Activated CD4-positive, alpha-beta T cell treated with anti-CD3 and anti-CD28 coated beads, Interleukin-2, amount 10 ng/mL, durations not matched to agents 7 days and 5 days (primary cell): Measurements from ENCODE around the gene ADH1C. TPM values are rescaled to one million over a fixed set of nuclear protein-coding genes. Genes with fewer than 3 reads are reported as not detected.
"Not testable (repeated sequence)": the region's sequence is repeated elsewhere in the genome, so short reads cannot be mapped to it uniquely, and the experiment has no call there.

Experiments
- CTCF ChIA-PET: fragments of 350-600 bp; sonication (Branson Sonifier 250); formaldehyde crosslinking; loops from one replicate; lab custom pipeline; 2021; ENCODE audit warnings: antibody characterized with exemption; lab: Charles Lee
- POLR2A ChIA-PET: fragments of 350-600 bp; sonication (Branson Sonifier 250); formaldehyde crosslinking; loops from one replicate; lab custom pipeline; 2021; ENCODE audit warnings: antibody characterized with exemption; lab: Charles Lee
- DNase-seq: peaks from one replicate; pipeline ENCODE4 v3.0.0-alpha.2; 2020
- H3K27ac Mint-ChIP-seq: one replicate; pipeline ENCODE4 v1.8.0; 2021; ENCODE audit warnings: mild to moderate bottlenecking, moderate library complexity, mixed read lengths
- H3K27me3 Mint-ChIP-seq: one replicate; pipeline ENCODE4 v1.8.0; 2021; ENCODE audit warnings: mixed read lengths
- H3K36me3 Mint-ChIP-seq: one replicate; pipeline ENCODE4 v1.8.0; 2021; ENCODE audit warnings: low read depth, mixed read lengths
- H3K4me1 Mint-ChIP-seq: one replicate; pipeline ENCODE4 v1.8.0; 2021; ENCODE audit warnings: mixed read lengths
- H3K4me3 Mint-ChIP-seq: one replicate; pipeline ENCODE4 v1.8.0; 2021; ENCODE audit warnings: mild to moderate bottlenecking, moderate library complexity, mixed read lengths
- H3K9me3 Mint-ChIP-seq: one replicate; pipeline ENCODE4 v1.8.0; 2021; ENCODE audit warnings: mixed read lengths
- total RNA-seq, 2 experiments: library from RNA; stranded (reverse); gene quantifications; one replicate each; pipeline ENCODE4 v1.2.3, GENCODE V29; 2021

ADH1C gene
- total RNA-seq, 2 experiments from 2014 or later, result not detected

GRCh38 chr4:99378876-99379275 is 26.3 kb upstream of the ADH1C start:
- Mint-ChIP-seq H3K4me1 (no peaks in the 10 kb centered on the region), H3K9me3 (peaks cover 4% of the 10 kb centered on the region), H3K36me3 (no peaks in the 10 kb centered on the region), H3K27me3 (peaks cover 22% of the 10 kb centered on the region), H3K4me3 (no peak overlapping the region), H3K27ac (no peak overlapping the region)
- no peak for DNase-seq
- POLR2A ChIA-PET, result no interaction called here
- CTCF ChIA-PET, result no interaction called here

- CTCF ChIA-PET, result interaction anchor here (0.6 kb wide), 1 partner anchor 287 kb away, joined by 3 read pairs; no protein-coding TSS in a partner anchor
- H3K4me3 Mint-ChIP-seq, H3K9me3 Mint-ChIP-seq, H3K36me3 Mint-ChIP-seq, H3K27ac Mint-ChIP-seq, H3K4me1 Mint-ChIP-seq, H3K27me3 Mint-ChIP-seq, POLR2A ChIA-PET, DNase-seq: not testable (repeated sequence)
Measured at GRCh38 chr4:99377341-99377740, 24.8 kb upstream of the ADH1C start.

- H3K4me3 Mint-ChIP-seq, H3K36me3 Mint-ChIP-seq, H3K9me3 Mint-ChIP-seq, H3K27me3 Mint-ChIP-seq, H3K27ac Mint-ChIP-seq, POLR2A ChIA-PET, CTCF ChIA-PET, DNase-seq, H3K4me1 Mint-ChIP-seq: not testable (repeated sequence)
Measured at GRCh38 chr4:99372464-99372863, 19.9 kb upstream of the ADH1C start.

GRCh38 chr4:99367817-99368216 is 15.3 kb upstream of the ADH1C start:
- POLR2A ChIA-PET, H3K4me3 Mint-ChIP-seq, H3K36me3 Mint-ChIP-seq, H3K27me3 Mint-ChIP-seq, H3K9me3 Mint-ChIP-seq, H3K4me1 Mint-ChIP-seq, DNase-seq, H3K27ac Mint-ChIP-seq: not testable (repeated sequence)
- CTCF ChIA-PET, result interaction anchor here (0.7 kb wide), 1 partner anchor 77 kb away, joined by 3 read pairs; no protein-coding TSS in a partner anchor

- Mint-ChIP-seq H3K27me3 (peaks cover 8% of the 10 kb centered on the region), H3K27ac (no peak overlapping the region), H3K4me3 (no peak overlapping the region), H3K9me3 (no peaks in the 10 kb centered on the region), H3K4me1 (no peaks in the 10 kb centered on the region), H3K36me3 (no peaks in the 10 kb centered on the region)
- CTCF ChIA-PET, result interaction anchor here (1.2 kb wide), 1 partner anchor 13 kb away, joined by 3 read pairs; no protein-coding TSS in a partner anchor
- POLR2A ChIA-PET, result no interaction called here
- no peak for DNase-seq
Measured at GRCh38 chr4:99366491-99366890, 13.9 kb upstream of the ADH1C start.

GRCh38 chr4:99362768-99363167 is 10.2 kb upstream of the ADH1C start:
- no peak for DNase-seq
- POLR2A ChIA-PET, result no interaction called here
- CTCF ChIA-PET, result no interaction called here
- H3K4me1 Mint-ChIP-seq, result no peaks in the 10 kb centered on the region
- H3K27me3 Mint-ChIP-seq, result peaks cover 11% of the 10 kb centered on the region
- H3K27ac Mint-ChIP-seq, result no peak overlapping the region
- H3K9me3 Mint-ChIP-seq, result no peaks in the 10 kb centered on the region
- no peak overlapping the region for H3K4me3 Mint-ChIP-seq
- H3K36me3 Mint-ChIP-seq, result no peaks in the 10 kb centered on the region

- no peak for DNase-seq
- H3K9me3 Mint-ChIP-seq, result no peaks in the 10 kb centered on the region
- no peak overlapping the region for H3K4me3 Mint-ChIP-seq
- no peaks in the 10 kb centered on the region for H3K4me1 Mint-ChIP-seq
- H3K27ac Mint-ChIP-seq, result no peak overlapping the region
- peaks cover 11% of the 10 kb centered on the region for H3K27me3 Mint-ChIP-seq
- POLR2A ChIA-PET, result no interaction called here
- H3K36me3 Mint-ChIP-seq, result no peaks in the 10 kb centered on the region
- CTCF ChIA-PET, result no interaction called here
Measured at GRCh38 chr4:99361899-99362275, 9.3 kb upstream of the ADH1C start.

- Mint-ChIP-seq H3K27ac (no peak overlapping the region), H3K4me3 (no peak overlapping the region), H3K4me1 (peaks cover 4% of the 10 kb centered on the region), H3K9me3 (no peaks in the 10 kb centered on the region), H3K27me3 (peaks cover 14% of the 10 kb centered on the region), H3K36me3 (no peaks in the 10 kb centered on the region)
- POLR2A ChIA-PET, result no interaction called here
- CTCF ChIA-PET, result no interaction called here
- DNase-seq, result no peak
Measured at GRCh38 chr4:99361268-99361898, 8.8 kb upstream of the ADH1C start.

GRCh38 chr4:99359480-99360204 is 7.1 kb upstream of the ADH1C start:
- Mint-ChIP-seq H3K9me3 (peaks cover 5% of the 10 kb centered on the region), H3K4me1 (peaks cover 10% of the 10 kb centered on the region), H3K4me3 (no peak overlapping the region), H3K27ac (no peak overlapping the region), H3K36me3 (no peaks in the 10 kb centered on the region), H3K27me3 (peaks cover 15% of the 10 kb centered on the region)
- CTCF ChIA-PET, result no interaction called here
- POLR2A ChIA-PET, result no interaction called here
- no peak for DNase-seq

GRCh38 chr4:99357948-99358347 is 5.4 kb upstream of the ADH1C start:
- H3K36me3 Mint-ChIP-seq, result no peaks in the 10 kb centered on the region
- ChIA-PET POLR2A (no interaction called here), CTCF (no interaction called here)
- peaks cover 10% of the 10 kb centered on the region for H3K4me1 Mint-ChIP-seq
- H3K27me3 Mint-ChIP-seq, result peaks cover 12% of the 10 kb centered on the region
- no peak overlapping the region for H3K27ac Mint-ChIP-seq
- DNase-seq, result no peak
- no peak overlapping the region for H3K4me3 Mint-ChIP-seq
- H3K9me3 Mint-ChIP-seq, result peaks cover 11% of the 10 kb centered on the region

GRCh38 chr4:99356992-99357391 is 4.4 kb upstream of the ADH1C start:
- Mint-ChIP-seq H3K4me3 (no peak overlapping the region), H3K27ac (no peak overlapping the region), H3K9me3 (peaks cover 11% of the 10 kb centered on the region), H3K36me3 (no peaks in the 10 kb centered on the region), H3K4me1 (peaks cover 10% of the 10 kb centered on the region), H3K27me3 (peaks cover 12% of the 10 kb centered on the region)
- CTCF ChIA-PET, result no interaction called here
- no peak for DNase-seq
- POLR2A ChIA-PET, result no interaction called here

- peaks cover 12% of the 10 kb centered on the region for H3K27me3 Mint-ChIP-seq
- H3K36me3 Mint-ChIP-seq, H3K4me3 Mint-ChIP-seq, DNase-seq, POLR2A ChIA-PET, H3K27ac Mint-ChIP-seq: not testable (repeated sequence)
- CTCF ChIA-PET, result interaction anchor here (0.6 kb wide), 1 partner anchor 1778 kb away, joined by 3 read pairs; no protein-coding TSS in a partner anchor
- peaks cover 10% of the 10 kb centered on the region for H3K4me1 Mint-ChIP-seq
- H3K9me3 Mint-ChIP-seq, result peaks cover 11% of the 10 kb centered on the region
Measured at GRCh38 chr4:99356149-99356548, 3.6 kb upstream of the ADH1C start.

- H3K4me3 Mint-ChIP-seq, result no peak overlapping the region
- no peaks in the 10 kb centered on the region for H3K36me3 Mint-ChIP-seq
- ChIA-PET POLR2A (no interaction called here), CTCF (no interaction called here)
- no peak overlapping the region for H3K27ac Mint-ChIP-seq
- H3K9me3 Mint-ChIP-seq, result peaks cover 11% of the 10 kb centered on the region
- peaks cover 7% of the 10 kb centered on the region for H3K4me1 Mint-ChIP-seq
- H3K27me3 Mint-ChIP-seq, result peaks cover 6% of the 10 kb centered on the region
- DNase-seq, result no peak
Measured at GRCh38 chr4:99351487-99351886, 1.1 kb downstream of the ADH1C start.
